HL-60 (cell line): ENCODE measurements around the gene LRP5.

ENCODE experiments used
- DNase-seq, 2 experiments: peaks; one replicate each; pipeline ENCODE4 v3.0.0-alpha.2; 2010 to 2020; ENCODE audit warnings: low read depth in 1 of 2, low spot score in 1 of 2
- H3K27ac ChIP-seq: fragments of 250-450 bp; sonication (Bioruptor Pico); replicated peaks from 2 replicates; pipeline ENCODE4 v1.5.1; 2020; ENCODE audit warnings: mild to moderate bottlenecking, moderate library complexity
- H3K27me3 ChIP-seq: fragments of 250-450 bp; sonication (Bioruptor Pico); 2 replicates; pipeline ENCODE4 v1.5.1; 2021; ENCODE audit warnings: mild to moderate bottlenecking, moderate library complexity; ENCODE audit not compliant: insufficient read depth, poor library complexity, severe bottlenecking
- H3K4me3 ChIP-seq: replicated peaks from 2 replicates; pipeline ENCODE4 v1.5.1; 2011; ENCODE audit warnings: mild to moderate bottlenecking, control low read depth, low read length; ENCODE audit not compliant: insufficient read depth
- CTCF ChIP-seq: IDR thresholded peaks from one replicate; pipeline ENCODE4 v1.5.1; 2011; ENCODE audit warnings: low read length, control low read depth, inconsistent platforms; ENCODE audit not compliant: insufficient read depth
- GABPA ChIP-seq: IDR thresholded peaks from 2 replicates; pipeline ENCODE4 v1.6.1; 2012; ENCODE audit warnings: low read depth
- POLR2AphosphoS5 ChIP-seq: IDR thresholded peaks from 2 replicates; pipeline ENCODE4 v1.6.1; 2012; ENCODE audit warnings: low read depth
- REST ChIP-seq: IDR thresholded peaks from 2 replicates; pipeline ENCODE4 v1.6.1; 2012; ENCODE audit warnings: low read depth; ENCODE audit not compliant: insufficient replicate concordance
- SPI1 ChIP-seq: IDR thresholded peaks from 2 replicates; pipeline ENCODE4 v1.6.1; 2012; ENCODE audit warnings: low read depth, mild to moderate bottlenecking, borderline replicate concordance

The LRP5 gene

GRCh38 chr11:68401856-68402255, 89.5 kb downstream of the LRP5 start:
- no peak overlapping the region for H3K4me3 ChIP-seq
- TF ChIP-seq CTCF (no peak), POLR2AphosphoS5 (no peak), REST (no peak), SPI1 (no peak), GABPA (no peak)
- no peak for DNase-seq
- H3K27me3 ChIP-seq = no peaks in the 10 kb centered on the region
- H3K27ac ChIP-seq = no peak overlapping the region

GRCh38 chr11:68402355-68403031, 90.1 kb downstream of the LRP5 start:
- no peak overlapping the region for H3K4me3 ChIP-seq
- no peak for TF ChIP-seq GABPA
- H3K27ac ChIP-seq = no peak overlapping the region
- no peaks in the 10 kb centered on the region for H3K27me3 ChIP-seq
- no peak for DNase-seq

- Histone ChIP-seq H3K27ac (no peak overlapping the region), H3K27me3 (no peaks in the 10 kb centered on the region), H3K4me3 (no peak overlapping the region)
- no peak for TF ChIP-seq GABPA
- TF ChIP-seq CTCF = no peak
- no peak for TF ChIP-seq SPI1
- no peak for TF ChIP-seq REST
- no peak for TF ChIP-seq POLR2AphosphoS5
- DNase-seq = no peak
These were observed 91.0 kb downstream of the LRP5 start for GRCh38 chr11:68403424-68403823.

- Histone ChIP-seq H3K27ac (no peak overlapping the region), H3K4me3 (no peak overlapping the region), H3K27me3 (no peaks in the 10 kb centered on the region)
- DNase-seq = no peak
- no peak for TF ChIP-seq GABPA
- TF ChIP-seq REST = no peak
- TF ChIP-seq SPI1 = no peak
- TF ChIP-seq CTCF = no peak
- TF ChIP-seq POLR2AphosphoS5 = no peak
These were observed 91.4 kb downstream of the LRP5 start for GRCh38 chr11:68403831-68404230.
